Adipose tissue (tissue), 3 donors: ENCODE data around the gene FBXW12. TPM values are rescaled to one million over a fixed set of nuclear protein-coding genes. Genes with fewer than 3 reads are reported as not detected.

Source experiments
- H3K27ac ChIP-seq: one replicate; pipeline ENCODE4 v1.5.1; 2013; ENCODE audit warnings: low read depth, low read length
- WGBS, 3 donors: extraction: QIAGEN DNeasy Blood & Tissue Kit; methylation state at CpG; one replicate each; pipeline ENCODE4 v1.1.7; 2013; 5-methylcytosine and 5-hydroxymethylcytosine counted together
- polyA plus RNA-seq, 3 donors: library from polyadenylated mRNA; stranded (reverse); fragments of 200-250 nt; gene quantifications; one replicate each; pipeline ENCODE4 v1.2.3, GENCODE V29; 2013
- donor health status: healthy with polysubstance abuse.
- donor health status: Bipolar disorder and iron deficiency.
- donor health status: healthy.

FBXW12 gene
- polyA plus RNA-seq, 3 donors, result 1.5 TPM; not detected in 2

DNA sequence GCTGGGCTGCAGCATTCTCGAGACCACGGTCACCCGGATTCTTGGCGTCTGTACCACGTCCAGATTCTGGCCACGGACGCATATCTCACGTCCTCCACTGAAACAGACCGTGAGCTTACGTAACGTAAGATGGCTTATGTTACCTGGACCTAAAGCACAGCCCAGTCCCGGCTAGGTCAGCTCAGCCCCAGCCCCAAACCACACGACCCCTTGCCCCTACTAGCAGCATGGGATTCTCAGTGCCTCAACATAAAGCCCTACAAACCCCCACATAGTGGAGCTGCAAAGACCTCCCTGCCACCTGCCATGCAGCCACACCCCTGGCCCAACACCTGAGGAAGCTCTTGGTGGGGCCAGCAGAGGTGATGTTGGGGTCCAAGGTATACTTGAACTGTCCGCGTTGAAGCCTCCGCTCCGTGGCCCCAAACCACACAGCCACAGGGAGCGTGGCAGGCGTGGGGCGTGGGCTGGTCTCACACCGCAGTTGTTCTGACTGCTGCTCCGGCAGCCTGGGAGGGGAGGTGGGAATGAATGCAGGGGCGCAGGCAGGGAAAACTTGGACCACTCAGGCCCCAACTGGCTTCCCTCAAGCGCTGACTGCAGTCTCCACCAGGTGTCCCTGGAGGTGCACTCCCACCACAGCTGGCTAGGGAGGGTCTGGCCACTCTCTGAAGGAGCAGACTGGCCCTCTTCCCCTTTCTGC lies 43.4 kb downstream of the FBXW12 start:
- 90 to 95% (median 92%) methylated on average over 24 of the region's 24 CpGs for WGBS, 3 donors

GRCh38 chr3:48416091-48416505 lies 44.1 kb downstream of the FBXW12 start:
- WGBS, 3 donors, result 89 to 92% (median 91%) methylated on average over 14 of the region's 14 CpGs
- no peak overlapping the region for H3K27ac ChIP-seq

More for the DNA sequence above, 43.4 kb downstream of the FBXW12 start:
- no peak overlapping the region for H3K27ac ChIP-seq

GRCh38 chr3:48416546-48416945 lies 44.5 kb downstream of the FBXW12 start:
- WGBS, 3 donors, result 96 to 98% (median 96%) methylated on average over 4 of the region's 4 CpGs
- H3K27ac ChIP-seq, result no peak overlapping the region

DNA sequence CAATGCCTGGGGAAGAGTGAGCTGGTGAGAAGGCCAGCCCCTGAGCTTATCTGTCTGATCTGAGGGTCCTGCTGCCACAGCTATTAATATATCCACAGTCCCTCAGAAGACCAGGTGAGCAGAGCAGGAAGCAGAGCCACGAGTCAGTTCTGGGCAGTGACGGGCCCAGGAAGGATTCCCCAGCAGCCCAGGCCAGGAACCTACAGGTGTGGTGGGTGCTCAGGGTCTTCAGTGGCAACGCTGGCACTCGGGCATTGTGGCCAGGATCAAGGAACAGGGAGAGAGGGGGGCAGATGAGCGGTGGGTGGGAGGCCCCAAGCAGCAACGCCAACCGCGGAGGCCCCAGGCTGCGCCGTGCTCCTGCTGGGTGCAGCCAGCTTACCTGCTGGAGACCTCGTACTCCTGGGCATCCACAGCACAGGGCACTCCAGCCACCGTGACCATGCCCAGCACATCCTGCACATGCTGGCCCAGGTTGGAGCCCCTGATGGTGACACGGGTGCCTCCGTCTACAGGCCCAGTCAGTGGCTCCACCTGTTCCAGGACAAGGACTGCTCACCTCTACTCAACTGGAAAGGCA lies 45.6 kb downstream of the FBXW12 start:
- WGBS, 3 donors, result 92 to 94% (median 93%) methylated on average over 12 to 14 of the region's 14 CpGs
- H3K27ac ChIP-seq, result no peak overlapping the region

DNA sequence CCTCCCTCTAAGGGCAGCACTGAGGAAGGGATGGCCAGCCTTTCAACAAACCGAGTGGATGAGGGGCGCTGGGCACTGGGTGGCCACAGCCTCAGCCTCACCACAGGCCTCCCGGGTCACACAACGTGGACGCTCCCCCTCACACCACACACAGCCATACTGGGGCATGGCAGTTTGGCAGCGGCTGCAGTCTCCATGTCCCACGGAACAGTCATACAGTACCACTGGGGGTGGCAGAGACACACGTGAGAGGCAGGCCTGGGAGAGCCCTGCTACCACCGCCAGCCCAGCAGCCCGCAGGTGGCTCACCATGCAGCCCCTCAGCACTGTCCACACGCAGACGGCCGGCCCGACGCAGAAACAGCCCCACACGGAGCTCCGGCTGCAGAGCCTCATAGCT lies 46.1 kb downstream of the FBXW12 start:
- H3K27ac ChIP-seq, result no peak overlapping the region
- 93 to 94% (median 93%) methylated on average over 17 of the region's 17 CpGs for WGBS, 3 donors

GRCh38 chr3:48418651-48419050 lies 46.6 kb downstream of the FBXW12 start:
- 86 to 93% (median 87%) methylated on average over 9 of the region's 9 CpGs for WGBS, 3 donors
- no peak overlapping the region for H3K27ac ChIP-seq

DNA sequence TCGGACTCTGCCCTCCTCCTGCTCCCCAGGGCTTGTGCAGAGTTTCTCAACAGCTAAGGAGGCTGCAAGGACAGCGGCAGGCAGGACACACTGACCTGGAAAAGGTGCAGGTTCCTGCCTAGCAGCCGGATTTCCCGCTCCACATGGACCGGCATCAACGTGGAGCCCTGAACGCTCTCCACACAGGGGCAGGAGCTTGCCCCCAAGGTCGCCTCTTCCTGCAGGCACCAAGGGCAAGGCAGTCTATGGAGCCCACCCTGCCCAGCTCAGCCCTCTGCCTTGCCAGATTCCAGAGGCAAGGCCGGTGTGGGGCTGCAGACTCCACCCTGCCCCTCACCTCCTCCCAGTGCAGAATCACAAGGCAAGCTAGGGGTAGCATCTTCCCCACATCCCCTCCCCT lies 47.1 kb downstream of the FBXW12 start:
- 87 to 90% (median 89%) methylated on average over 9 of the region's 9 CpGs for WGBS, 3 donors
- H3K27ac ChIP-seq, result no peak overlapping the region

- no peak overlapping the region for H3K27ac ChIP-seq
- WGBS, 3 donors, result 88 to 94% (median 93%) methylated on average over 11 to 17 of the region's 17 CpGs
Observed at GRCh38 chr3:48419597-48419996, 47.6 kb downstream of the FBXW12 start.

GRCh38 chr3:48420561-48420960 lies 48.5 kb downstream of the FBXW12 start:
- WGBS, 3 donors, result 90 to 93% (median 90%) methylated on average over 14 of the region's 14 CpGs
- H3K27ac ChIP-seq, result no peak overlapping the region

- no peak overlapping the region for H3K27ac ChIP-seq
- 66 to 91% (median 87%) methylated on average over 3 of the region's 3 CpGs for WGBS, 3 donors
Observed at GRCh38 chr3:48422272-48422671, 50.3 kb downstream of the FBXW12 start.

DNA sequence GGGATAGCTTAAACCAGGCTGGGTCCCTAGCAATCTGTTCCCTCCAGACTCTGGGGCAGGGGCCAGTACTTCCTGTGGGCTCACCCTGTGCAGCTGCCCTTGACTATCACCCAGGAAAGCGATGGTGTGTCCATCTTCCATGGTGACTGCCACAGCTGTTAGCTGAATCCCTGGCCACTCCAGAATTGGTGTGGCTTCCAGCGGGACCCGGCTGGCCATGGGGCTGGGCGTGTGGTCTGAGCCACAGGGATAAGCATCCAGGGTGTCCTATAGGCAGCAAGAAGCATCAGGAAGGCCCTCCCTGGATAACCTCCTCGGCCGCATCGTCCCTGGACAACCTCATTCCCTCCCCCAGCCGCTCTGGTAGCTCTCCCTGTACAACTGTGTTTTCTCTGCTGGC lies 50.7 kb downstream of the FBXW12 start:
- no peak overlapping the region for H3K27ac ChIP-seq
- 86 to 88% (median 86%) methylated on average over 7 to 8 of the region's 8 CpGs for WGBS, 3 donors

GRCh38 chr3:48423241-48423882 lies 51.3 kb downstream of the FBXW12 start:
- WGBS, 3 donors, result 84 to 90% (median 88%) methylated on average over 25 of the region's 25 CpGs
- H3K27ac ChIP-seq, result no peak overlapping the region

DNA sequence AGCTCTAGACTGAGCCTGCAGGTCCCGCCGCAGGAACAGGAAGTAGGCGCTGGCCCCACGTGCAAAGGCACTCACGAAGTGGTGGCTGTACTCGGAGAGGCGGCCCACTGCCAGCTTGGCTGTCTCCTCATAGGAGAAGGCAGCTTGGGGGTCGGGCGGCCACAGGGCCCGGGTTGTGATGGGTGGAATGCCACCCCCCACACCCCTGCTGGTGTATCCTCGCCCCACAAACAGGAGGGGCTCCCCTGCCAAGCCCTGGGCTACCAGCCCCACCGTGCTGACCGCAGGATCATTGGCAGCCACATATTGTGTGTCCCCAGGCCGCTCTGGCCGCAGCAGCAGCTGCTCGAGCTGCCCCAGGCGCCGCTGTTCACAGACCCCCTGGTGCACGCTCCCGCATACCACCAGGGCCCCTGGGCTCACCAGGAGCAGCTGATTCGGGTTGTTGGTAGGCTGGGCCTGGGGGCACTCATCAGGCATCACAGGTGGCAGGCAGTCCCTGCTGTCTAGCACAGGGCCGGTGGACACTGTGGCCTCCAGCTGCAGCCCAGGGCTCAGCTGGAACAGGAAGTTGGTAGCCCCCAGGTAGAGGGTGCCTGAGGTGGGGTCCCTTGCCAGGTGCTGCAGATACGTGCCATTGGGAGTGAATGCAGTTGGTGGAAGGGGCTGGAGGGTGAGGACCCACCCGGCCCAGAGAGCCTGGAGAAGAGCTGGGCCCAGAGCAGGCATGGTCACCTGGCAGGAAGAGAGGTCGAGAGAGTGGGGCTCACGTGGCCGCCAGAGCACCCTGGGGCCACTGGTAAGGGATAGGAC lies 52.1 kb downstream of the FBXW12 start:
- WGBS, 3 donors, result 87 to 91% (median 90%) methylated on average over 27 of the region's 27 CpGs
- no peak overlapping the region for H3K27ac ChIP-seq

DNA sequence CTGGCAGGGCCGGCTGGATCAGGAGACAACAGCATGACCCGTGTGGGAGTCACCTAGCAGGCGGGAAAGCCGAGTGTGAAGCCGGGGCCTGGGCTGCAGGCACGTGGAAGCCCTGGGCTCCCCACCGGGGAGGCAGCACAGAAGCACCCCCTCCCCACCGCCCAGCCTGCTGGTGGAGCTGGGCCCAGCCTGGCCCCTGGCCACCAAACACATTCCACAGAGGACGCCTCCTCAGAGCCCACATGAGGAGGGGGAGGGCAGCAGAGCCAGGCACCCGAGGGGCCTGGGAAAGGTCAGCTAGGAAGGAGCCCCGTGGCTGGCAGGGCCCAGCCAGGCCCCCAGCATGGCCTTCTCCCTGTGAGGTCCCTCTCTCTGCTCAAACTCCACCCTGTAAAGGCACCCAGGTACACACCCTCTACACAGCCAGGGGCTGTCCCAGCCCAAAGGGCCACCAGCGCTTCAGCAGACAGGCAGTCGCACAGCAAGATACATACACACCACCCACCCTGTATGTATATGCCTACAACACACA lies 53.3 kb downstream of the FBXW12 start:
- no peak overlapping the region for H3K27ac ChIP-seq
- 54 to 64% (median 62%) methylated on average over 12 to 13 of the region's 13 CpGs for WGBS, 3 donors

- no peak overlapping the region for H3K27ac ChIP-seq
- WGBS, 3 donors, result 57 to 70% (median 59%) methylated on average over 11 of the region's 11 CpGs
Observed at GRCh38 chr3:48426401-48426909, 54.4 kb downstream of the FBXW12 start.

GRCh38 chr3:48426944-48427629 lies 55.1 kb downstream of the FBXW12 start:
- H3K27ac ChIP-seq, result no peak overlapping the region
- 56 to 59% (median 58%) methylated on average over 8 of the region's 8 CpGs for WGBS, 3 donors

DNA sequence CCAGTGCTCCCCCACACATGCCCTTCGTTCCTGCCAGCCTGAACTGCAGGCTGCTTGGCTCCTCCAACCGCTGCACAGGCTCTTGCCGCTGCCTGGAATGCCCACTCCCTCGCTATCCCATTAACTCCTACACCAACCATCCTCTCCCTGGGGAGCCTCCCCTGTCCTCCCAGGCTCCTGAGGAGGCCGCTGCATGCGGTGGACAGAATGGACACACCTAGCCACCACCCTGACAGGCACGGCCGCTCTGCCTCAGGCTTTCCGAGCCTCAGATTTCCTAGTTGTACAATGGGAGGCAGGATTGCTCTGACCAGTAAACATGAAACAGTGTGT lies 55.6 kb downstream of the FBXW12 start:
- H3K27ac ChIP-seq, result no peak overlapping the region
- WGBS, 3 donors, result 65 to 82% (median 79%) methylated on average over 9 of the region's 9 CpGs

DNA sequence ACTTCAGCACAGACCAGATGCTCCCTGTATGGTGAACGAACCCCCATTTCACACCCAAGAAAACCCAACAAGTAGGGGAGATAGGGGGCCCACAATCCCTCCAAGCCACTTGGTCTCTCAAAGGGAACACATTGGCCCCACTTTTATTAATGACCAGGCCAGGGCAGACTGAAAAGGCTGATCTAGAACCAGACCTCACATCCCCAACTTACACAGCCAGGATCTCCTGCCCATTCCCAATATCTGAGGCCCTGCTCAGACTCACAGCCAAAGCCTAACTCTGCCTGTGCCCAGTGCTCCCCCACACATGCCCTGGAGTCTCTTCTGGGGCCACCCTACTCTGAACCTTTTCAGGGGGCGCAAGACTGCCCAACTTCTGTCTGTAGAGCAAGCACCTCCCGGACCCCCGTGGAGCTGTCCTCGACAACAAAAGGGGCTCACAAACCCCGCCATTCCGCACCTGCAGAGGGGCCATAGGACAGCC lies 56.1 kb downstream of the FBXW12 start:
- WGBS, 3 donors, result 20 to 81% (median 80%) methylated on average over 7 of the region's 7 CpGs
- H3K27ac ChIP-seq, result no peak overlapping the region
